ENCODE data around the gene MCU.

- TF ChIP-seq CTCF (IDR thresholded peaks at IDR 0.05) (no peak), POLR2AphosphoS5 (IDR thresholded peaks at IDR 0.05) (peak; percentile 73 to 95 (median 85)), POLR2A (IDR thresholded peaks at IDR 0.05) (no peak), EP300 (IDR thresholded peaks at IDR 0.05) (no peak)
These were observed at the start of gene MCU for GRCh38 chr10:72691863-72692743.

Data from stomach (tissue), 4 donors.